Cortex of kidney (tissue), 1 donor: ENCODE results near the gene TSGA10IP.

Experiments used
- DNase-seq: peaks from one replicate; lab custom pipeline; 2025; lab: John Stamatoyannopoulos, UW

TSGA10IP gene

DNA sequence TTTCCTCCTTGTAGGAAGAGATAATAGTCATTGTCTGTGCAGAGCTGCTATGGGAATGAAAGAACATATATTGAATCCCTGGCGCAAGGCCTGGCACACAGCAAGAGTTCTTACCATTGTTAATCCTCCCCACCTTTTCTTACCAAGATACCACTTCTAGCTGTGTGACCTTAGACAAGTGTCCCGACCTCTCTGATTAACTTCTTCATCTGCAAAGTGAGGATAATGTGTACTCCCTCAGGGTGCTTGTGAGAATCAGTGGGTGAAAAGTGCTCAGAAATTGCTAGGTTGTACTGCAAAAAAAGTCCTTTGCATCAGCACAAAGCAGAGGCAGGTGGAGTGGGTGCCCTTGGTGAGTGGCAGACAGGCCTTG lies 62.8 kb downstream of the TSGA10IP start:
- no peak for DNase-seq

GRCh38 chr11:66008468-66009101 lies 63.3 kb downstream of the TSGA10IP start:
- DNase-seq: no peak
